Measurements from ENCODE around the gene NAA60.

GRCh38 chr16:3465301-3465700, 21.8 kb downstream of the NAA60 start:
- TF ChIP-seq CTCF (IDR thresholded peaks at IDR 0.05) = no peak
- TF ChIP-seq POLR2A (IDR thresholded peaks at IDR 0.05) = no peak
- TF ChIP-seq POLR2AphosphoS5 (IDR thresholded peaks at IDR 0.05) = no peak
